ENCODE data around the gene TK2. TPM values are rescaled to one million over a fixed set of nuclear protein-coding genes. Genes with fewer than 3 reads are reported as not detected.
A peak's percentile ranks its signal among the peaks of the same experiment; 100 is the strongest.

Gene TK2
- total RNA-seq, 2 experiments from 2014 or later = 3.6 to 5.1 TPM

DNA sequence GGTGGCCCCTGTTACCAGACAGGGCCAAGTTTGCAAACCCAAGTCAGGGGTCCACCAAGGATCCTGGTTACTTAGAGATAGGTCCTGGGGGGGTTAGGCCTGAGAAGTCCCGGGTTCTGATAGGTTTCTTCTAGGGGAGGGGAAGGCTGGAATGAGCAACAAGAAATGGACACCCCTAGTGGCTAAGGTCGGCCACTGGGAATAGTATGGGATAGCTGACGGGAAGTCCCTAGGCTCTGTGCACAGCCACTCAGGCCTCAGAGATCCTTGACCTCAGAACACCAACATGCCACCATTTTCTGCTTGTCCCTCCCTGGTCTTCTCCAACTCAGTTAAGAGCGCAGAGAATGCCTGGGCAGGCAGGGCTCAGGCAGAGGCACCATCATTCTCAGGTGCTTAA is 13.4 kb downstream of the TK2 start:
- Mint-ChIP-seq H3K9me3 (no peaks in the 10 kb centered on the region), H3K4me1 (ENCODE audit: low read depth) (peaks cover 22% of the 10 kb centered on the region), H3K27ac (no peak overlapping the region), H3K36me3 (ENCODE audit: low read depth) (peaks cover 12% of the 10 kb centered on the region), H3K27me3 (no peaks in the 10 kb centered on the region), H3K4me3 (no peak overlapping the region)
- H3K4me1 ChIP-seq (ENCODE audit: insufficient read depth, low read length) = peaks cover 14% of the 10 kb centered on the region
- TF ChIP-seq, protein P1, sequence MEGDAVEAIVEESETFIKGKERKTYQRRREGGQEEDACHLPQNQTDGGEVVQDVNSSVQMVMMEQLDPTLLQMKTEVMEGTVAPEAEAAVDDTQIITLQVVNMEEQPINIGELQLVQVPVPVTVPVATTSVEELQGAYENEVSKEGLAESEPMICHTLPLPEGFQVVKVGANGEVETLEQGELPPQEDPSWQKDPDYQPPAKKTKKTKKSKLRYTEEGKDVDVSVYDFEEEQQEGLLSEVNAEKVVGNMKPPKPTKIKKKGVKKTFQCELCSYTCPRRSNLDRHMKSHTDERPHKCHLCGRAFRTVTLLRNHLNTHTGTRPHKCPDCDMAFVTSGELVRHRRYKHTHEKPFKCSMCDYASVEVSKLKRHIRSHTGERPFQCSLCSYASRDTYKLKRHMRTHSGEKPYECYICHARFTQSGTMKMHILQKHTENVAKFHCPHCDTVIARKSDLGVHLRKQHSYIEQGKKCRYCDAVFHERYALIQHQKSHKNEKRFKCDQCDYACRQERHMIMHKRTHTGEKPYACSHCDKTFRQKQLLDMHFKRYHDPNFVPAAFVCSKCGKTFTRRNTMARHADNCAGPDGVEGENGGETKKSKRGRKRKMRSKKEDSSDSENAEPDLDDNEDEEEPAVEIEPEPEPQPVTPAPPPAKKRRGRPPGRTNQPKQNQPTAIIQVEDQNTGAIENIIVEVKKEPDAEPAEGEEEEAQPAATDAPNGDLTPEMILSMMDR (IDR thresholded peaks at IDR 0.05) = no peak
- no peaks in the 10 kb centered on the region for H3K9me3 ChIP-seq (ENCODE audit: control insufficient read depth in 1 of 2, insufficient read depth in 1 of 2, low read length in 2 of 2)
- ATAC-seq (ENCODE audit: poor library complexity) (no peak), DNase-seq (no peak)
- intact Hi-C loops (cut with DNase I, micrococcal nuclease) = no loop called here
- peaks cover 8% of the 10 kb centered on the region for H3K36me3 ChIP-seq (ENCODE audit: insufficient read depth, low read length)
- ChIA-PET CTCF (interaction anchor here (1.7 kb wide), 1 partner anchor 10 kb away, joined by 4 read pairs; no protein-coding TSS in a partner anchor), POLR2A (interaction anchor here (1.0 kb wide), 1 partner anchor 12 kb away, joined by 3 read pairs; no protein-coding TSS in a partner anchor)
- no peak overlapping the region for H3K4me3 ChIP-seq (ENCODE audit: low read length)
- no peak overlapping the region for H3K27ac ChIP-seq (ENCODE audit: low read depth in 1 of 2, low read length in 2 of 2)
- no peaks in the 10 kb centered on the region for H3K27me3 ChIP-seq (ENCODE audit: control insufficient read depth in 1 of 2, insufficient read depth in 2 of 2, low read length in 2 of 2)

DNA sequence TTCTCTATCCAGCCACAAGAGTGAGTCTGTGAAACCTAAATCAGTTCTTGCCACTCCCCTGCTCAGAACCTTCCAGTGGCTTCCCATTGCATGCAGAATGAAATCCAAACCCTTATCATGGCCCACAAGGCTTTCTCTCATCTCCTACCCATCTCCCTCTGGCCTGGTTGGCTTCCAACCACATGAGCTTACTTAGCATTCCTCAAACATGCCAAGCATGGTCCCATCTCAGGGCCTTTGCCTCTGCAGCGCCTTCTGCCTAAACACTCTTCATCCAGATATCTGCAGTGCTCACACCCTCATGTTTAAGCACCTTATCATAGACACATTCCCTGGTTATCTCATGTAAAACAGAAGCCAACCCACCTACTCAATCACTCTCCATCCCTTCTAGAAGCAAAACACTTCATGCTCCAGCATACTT is 15.5 kb downstream of the TK2 start:
- Mint-ChIP-seq H3K27me3 (no peaks in the 10 kb centered on the region), H3K27ac (no peak overlapping the region)

DNA sequence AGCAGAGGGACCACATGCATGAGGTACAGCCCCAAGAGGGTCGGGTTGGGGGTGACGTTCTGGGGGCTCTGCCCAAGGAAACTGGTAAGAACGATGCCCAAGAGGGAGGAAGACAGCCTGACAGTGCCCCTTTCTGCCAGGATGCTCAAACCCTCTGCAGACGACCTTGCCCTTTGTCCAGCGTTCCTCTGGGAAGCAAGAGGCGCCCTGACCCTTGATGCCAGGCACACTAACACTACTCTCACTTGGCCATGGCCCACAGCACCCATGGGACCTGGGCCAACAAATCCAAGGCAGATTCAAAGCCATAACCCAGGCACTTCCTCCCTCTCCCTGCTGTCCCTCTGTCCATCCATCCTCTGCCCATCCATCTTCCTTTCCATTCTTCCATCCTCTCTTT is 20.4 kb downstream of the TK2 start:
- Histone ChIP-seq H3K9me3 (ENCODE audit: control insufficient read depth in 1 of 2, insufficient read depth in 1 of 2, low read length in 2 of 2) (no peaks in the 10 kb centered on the region), H3K27ac (ENCODE audit: low read depth in 1 of 2, low read length in 2 of 2) (no peak overlapping the region), H3K4me1 (ENCODE audit: insufficient read depth, low read length) (peaks cover 21% of the 10 kb centered on the region), H3K27me3 (ENCODE audit: control insufficient read depth in 1 of 2, insufficient read depth in 2 of 2, low read length in 2 of 2) (no peaks in the 10 kb centered on the region), H3K36me3 (ENCODE audit: insufficient read depth, low read length) (peaks cover 8% of the 10 kb centered on the region), H3K4me3 (ENCODE audit: low read length) (no peak overlapping the region)
- TF ChIP-seq, protein P1 (IDR thresholded peaks at IDR 0.05) = no peak
- intact Hi-C loops (cut with DNase I, micrococcal nuclease) = no loop called here
- ATAC-seq (ENCODE audit: poor library complexity) (no peak), DNase-seq (no peak)
- ChIA-PET CTCF (interaction anchor here (1.4 kb wide), 1 partner anchor 79 kb away, joined by 3 read pairs; no protein-coding TSS in a partner anchor), POLR2A (no interaction called here)
- H3K36me3 Mint-ChIP-seq (ENCODE audit: low read depth) = peaks cover 6% of the 10 kb centered on the region
- no peaks in the 10 kb centered on the region for H3K27me3 Mint-ChIP-seq
- peaks cover 34% of the 10 kb centered on the region for H3K4me1 Mint-ChIP-seq (ENCODE audit: low read depth)
- no peak overlapping the region for H3K4me3 Mint-ChIP-seq
- no peaks in the 10 kb centered on the region for H3K9me3 Mint-ChIP-seq
- peak overlapping the region; percentile 2 for H3K27ac Mint-ChIP-seq

More for the DNA sequence above, 15.5 kb downstream of the TK2 start:
- peaks cover 15% of the 10 kb centered on the region for H3K36me3 Mint-ChIP-seq (ENCODE audit: low read depth)
- Histone ChIP-seq H3K36me3 (ENCODE audit: insufficient read depth, low read length) (peaks cover 12% of the 10 kb centered on the region), H3K4me3 (ENCODE audit: low read length) (no peak overlapping the region), H3K27me3 (ENCODE audit: control insufficient read depth in 1 of 2, insufficient read depth in 2 of 2, low read length in 2 of 2) (no peaks in the 10 kb centered on the region), H3K9me3 (ENCODE audit: control insufficient read depth in 1 of 2, insufficient read depth in 1 of 2, low read length in 2 of 2) (no peaks in the 10 kb centered on the region), H3K4me1 (ENCODE audit: insufficient read depth, low read length) (peaks cover 5% of the 10 kb centered on the region), H3K27ac (ENCODE audit: low read depth in 1 of 2, low read length in 2 of 2) (no peak overlapping the region)
- intact Hi-C loops (cut with DNase I, micrococcal nuclease) = no loop called here
- no peak overlapping the region for H3K4me3 Mint-ChIP-seq
- CTCF ChIA-PET = no interaction called here
- POLR2A ChIA-PET = no interaction called here
- ATAC-seq (ENCODE audit: poor library complexity) (no peak), DNase-seq (no peak)
- H3K4me1 Mint-ChIP-seq (ENCODE audit: low read depth) = peaks cover 8% of the 10 kb centered on the region
- TF ChIP-seq, protein P1 (IDR thresholded peaks at IDR 0.05) = no peak
- no peaks in the 10 kb centered on the region for H3K9me3 Mint-ChIP-seq

All from CD4-positive, alpha-beta T cell (primary cell).